A549 treated with AZD9567 at 1 μM for 4 hours (cell line): Measurements from ENCODE around the gene LIN7A. TPM values are rescaled to one million over a fixed set of nuclear protein-coding genes. Genes with fewer than 3 reads are reported as not detected.

Experiments
- total RNA-seq: library from RNA; stranded (reverse); fragments of 200-300 nt; extraction: Qiagen RNA extraction; gene quantifications from 5 replicates; pipeline ENCODE4 v1.2.3, GENCODE V29; 2022; ENCODE audit not compliant: insufficient read depth

Gene LIN7A
- total RNA-seq, result 0.32 to 0.57 TPM (median 0.38 TPM) in 4 of 5 replicates, not detected in the other

GRCh38 chr12:80937391-80938238 is at the start of gene LIN7A:
TSS of gene LIN7A (minus strand) at chr12:80937934. CDS start at chr12:80937722, 212 bp downstream.

Other genes starting within 250 kb of the LIN7A start
- gene MYF6, start 230.3 kb downstream of the LIN7A start, total RNA-seq, result not detected in 5 replicates
- not detected in 5 replicates for gene MYF5, start 221.0 kb downstream of the LIN7A start, total RNA-seq
- 0.01 TPM in 1 of 5 replicates, not detected in the others for gene ACSS3, start 140.1 kb upstream of the LIN7A start, total RNA-seq